Measurements from ENCODE around the gene NCAPG2. TPM values are rescaled to one million over a fixed set of nuclear protein-coding genes. Genes with fewer than 3 reads are reported as not detected.

NCAPG2 gene
- total RNA-seq, 4 donors from 2014 or later = 3.4 to 9.0 (median 4.3) TPM

GRCh38 chr7:158603773-158604755 lies 100.5 kb downstream of the NCAPG2 start:
- in situ Hi-C loops (cut with MboI; ENCODE audit: low pct_ligation_motif_present in 1 of 4, low pct_unique_long_range_greater_than_20kb in 1 of 4, low sequenced_read_pairs in 3 of 4) = no loop called here
- intact Hi-C loops (cut with DNase I; ENCODE audit: low total_unique reads) = no loop called here
- Histone ChIP-seq H3K27me3 (no peaks in the 10 kb centered on the region), H3K36me3 (no peaks in the 10 kb centered on the region), H3K4me3 (no peak overlapping the region), H3K4me1 (no peaks in the 10 kb centered on the region), H3K9me3 (no peaks in the 10 kb centered on the region), H3K27ac (no peak overlapping the region)
- DNase-seq = no peak
- TF ChIP-seq CTCF (IDR thresholded peaks at IDR 0.05) (no peak), EP300 (IDR thresholded peaks at IDR 0.05; ENCODE audit: low read depth) (no peak), POLR2A (IDR thresholded peaks at IDR 0.05) (no peak), POLR2AphosphoS5 (IDR thresholded peaks at IDR 0.05) (no peak)
- 88 to 97% methylated on average over 6 to 23 of the region's 23 CpGs for WGBS, 2 donors (ENCODE audit: low coverage in 1 of 2)

- no peaks in the 10 kb centered on the region for H3K9me3 ChIP-seq
- DNase-seq = no peak
- no peaks in the 10 kb centered on the region for H3K27me3 ChIP-seq
- H3K4me3 ChIP-seq = no peak overlapping the region
- WGBS, 2 donors (ENCODE audit: low coverage in 1 of 2) = 79 to 87% methylated on average over 6 to 22 of the region's 22 CpGs
- no peaks in the 10 kb centered on the region for H3K4me1 ChIP-seq
- in situ Hi-C loops (cut with MboI; ENCODE audit: low pct_ligation_motif_present in 1 of 4, low pct_unique_long_range_greater_than_20kb in 1 of 4, low sequenced_read_pairs in 3 of 4) (no loop called here), intact Hi-C loops (cut with DNase I; ENCODE audit: low total_unique reads) (no loop called here)
- TF ChIP-seq EP300 (IDR thresholded peaks at IDR 0.05; ENCODE audit: low read depth) (no peak), POLR2A (IDR thresholded peaks at IDR 0.05) (no peak), CTCF (IDR thresholded peaks at IDR 0.05) (no peak), POLR2AphosphoS5 (IDR thresholded peaks at IDR 0.05) (no peak)
- no peak overlapping the region for H3K27ac ChIP-seq
- H3K36me3 ChIP-seq = no peaks in the 10 kb centered on the region
These were observed 101.5 kb downstream of the NCAPG2 start for GRCh38 chr7:158602905-158603772.

GRCh38 chr7:158602041-158602440 lies 102.6 kb downstream of the NCAPG2 start:
- Histone ChIP-seq H3K27ac (no peak overlapping the region), H3K4me1 (no peaks in the 10 kb centered on the region), H3K4me3 (no peak overlapping the region), H3K36me3 (no peaks in the 10 kb centered on the region), H3K27me3 (no peaks in the 10 kb centered on the region), H3K9me3 (no peaks in the 10 kb centered on the region)
- in situ Hi-C loops (cut with MboI; ENCODE audit: low pct_ligation_motif_present in 1 of 4, low pct_unique_long_range_greater_than_20kb in 1 of 4, low sequenced_read_pairs in 3 of 4) (no loop called here), intact Hi-C loops (cut with DNase I; ENCODE audit: low total_unique reads) (no loop called here)
- 96 to 100% methylated on average over 2 to 7 of the region's 7 CpGs for WGBS, 2 donors (ENCODE audit: low coverage in 1 of 2)
- no peak for TF ChIP-seq CTCF (IDR thresholded peaks at IDR 0.05)
- no peak for TF ChIP-seq EP300 (IDR thresholded peaks at IDR 0.05; ENCODE audit: low read depth)
- no peak for TF ChIP-seq POLR2AphosphoS5 (IDR thresholded peaks at IDR 0.05)
- TF ChIP-seq POLR2A (IDR thresholded peaks at IDR 0.05) = no peak
- no peak for DNase-seq

GRCh38 chr7:158601090-158601489 lies 103.5 kb downstream of the NCAPG2 start:
- TF ChIP-seq CTCF (IDR thresholded peaks at IDR 0.05) (no peak), POLR2A (IDR thresholded peaks at IDR 0.05) (no peak), POLR2AphosphoS5 (IDR thresholded peaks at IDR 0.05) (no peak), EP300 (IDR thresholded peaks at IDR 0.05; ENCODE audit: low read depth) (no peak)
- intact Hi-C loops (cut with DNase I; ENCODE audit: low total_unique reads) = no loop called here
- 57 to 78% methylated on average over 1 of the region's 1 CpG for WGBS, 2 donors (ENCODE audit: low coverage in 1 of 2)
- Histone ChIP-seq H3K27ac (no peak overlapping the region), H3K27me3 (no peaks in the 10 kb centered on the region), H3K9me3 (no peaks in the 10 kb centered on the region), H3K4me1 (no peaks in the 10 kb centered on the region), H3K4me3 (no peak overlapping the region), H3K36me3 (no peaks in the 10 kb centered on the region)
- in situ Hi-C loops (cut with MboI; ENCODE audit: low pct_ligation_motif_present in 1 of 4, low pct_unique_long_range_greater_than_20kb in 1 of 4, low sequenced_read_pairs in 3 of 4) = no loop called here
- DNase-seq = no peak

Measured in transverse colon (tissue), 4 donors.